GM19099 (cell line): ENCODE data around the gene C19orf47.

ENCODE experiments used
- POLR2A ChIP-seq: IDR thresholded peaks from 3 replicates; pipeline ENCODE4 v1.6.1; 2011; ENCODE audit warnings: low read depth; ENCODE audit not compliant: insufficient read length; ENCODE audit errors: extremely low read depth

C19orf47 gene

DNA sequence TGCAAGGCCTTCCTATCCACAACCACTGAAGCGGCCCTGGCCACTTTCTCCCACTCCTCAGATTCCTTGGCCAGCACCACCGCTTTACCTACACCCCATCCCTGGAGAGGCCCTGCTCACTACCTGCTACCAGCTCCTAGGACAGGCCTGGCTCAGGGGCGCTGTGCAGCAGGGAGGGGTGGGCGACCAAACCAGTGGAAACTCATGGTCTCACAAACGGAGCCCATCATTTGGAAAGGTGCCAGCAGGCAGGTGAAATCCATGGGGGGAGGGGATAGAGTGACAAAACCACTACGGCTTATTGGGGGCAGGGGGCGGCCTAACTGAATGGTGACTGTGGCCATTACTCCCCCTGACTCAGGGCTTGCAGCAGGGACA lies 27.6 kb downstream of the C19orf47 start:
- no peak for TF ChIP-seq POLR2A

DNA sequence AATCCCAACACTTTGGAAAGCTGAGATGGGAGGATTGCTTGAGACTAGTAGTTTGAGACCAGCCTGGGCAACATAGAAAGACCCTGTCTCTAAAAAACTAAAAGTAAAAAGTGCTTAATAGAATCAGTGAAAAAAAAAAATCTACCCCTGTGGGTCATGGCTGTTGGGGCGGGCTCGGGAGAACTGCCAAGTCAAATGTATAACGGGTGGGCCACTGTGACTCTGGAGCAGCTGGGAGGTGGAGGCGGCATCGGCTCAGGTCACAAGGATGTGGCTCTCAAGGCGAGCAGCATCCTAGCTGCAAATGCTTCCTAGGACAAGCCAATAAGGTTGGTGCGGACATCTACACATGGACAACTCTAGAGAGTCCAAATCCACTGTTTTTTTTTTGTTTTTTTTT lies 30.9 kb downstream of the C19orf47 start:
- no peak for TF ChIP-seq POLR2A

DNA sequence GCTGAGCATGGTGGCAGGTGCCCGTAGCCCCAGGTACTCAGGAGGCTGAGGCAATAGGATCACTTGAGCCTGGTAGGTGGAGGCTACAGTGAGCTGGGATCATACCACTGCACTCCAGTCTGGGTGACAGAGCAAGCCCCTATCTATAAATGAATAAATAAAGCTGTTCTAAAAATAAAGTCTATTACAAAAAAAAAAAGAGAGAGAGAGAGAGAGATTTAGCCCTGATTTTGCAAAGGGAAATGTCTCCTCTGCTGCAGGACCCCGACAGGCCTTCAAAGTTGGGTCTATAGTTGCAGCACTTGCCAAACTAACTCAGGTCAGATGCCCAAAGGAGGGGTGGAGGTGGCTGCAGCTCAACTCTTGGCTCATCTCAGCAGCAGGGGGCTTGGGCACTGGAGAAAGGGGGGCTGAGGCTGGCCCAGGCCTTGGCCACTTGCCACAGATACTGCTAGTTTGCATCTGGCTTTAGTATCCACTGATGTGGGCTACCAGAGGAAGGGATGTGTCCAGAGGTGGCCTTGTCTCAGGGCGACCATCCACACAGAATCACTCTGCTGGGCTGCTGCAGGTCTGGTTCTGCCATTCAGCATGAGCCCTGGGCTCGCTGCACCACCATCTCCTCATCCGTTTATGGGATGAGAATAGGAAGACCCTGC lies 32.3 kb downstream of the C19orf47 start:
- TF ChIP-seq POLR2A: no peak

- no peak for TF ChIP-seq POLR2A
Observed at GRCh38 chr19:40314656-40315055, 33.5 kb downstream of the C19orf47 start.

DNA sequence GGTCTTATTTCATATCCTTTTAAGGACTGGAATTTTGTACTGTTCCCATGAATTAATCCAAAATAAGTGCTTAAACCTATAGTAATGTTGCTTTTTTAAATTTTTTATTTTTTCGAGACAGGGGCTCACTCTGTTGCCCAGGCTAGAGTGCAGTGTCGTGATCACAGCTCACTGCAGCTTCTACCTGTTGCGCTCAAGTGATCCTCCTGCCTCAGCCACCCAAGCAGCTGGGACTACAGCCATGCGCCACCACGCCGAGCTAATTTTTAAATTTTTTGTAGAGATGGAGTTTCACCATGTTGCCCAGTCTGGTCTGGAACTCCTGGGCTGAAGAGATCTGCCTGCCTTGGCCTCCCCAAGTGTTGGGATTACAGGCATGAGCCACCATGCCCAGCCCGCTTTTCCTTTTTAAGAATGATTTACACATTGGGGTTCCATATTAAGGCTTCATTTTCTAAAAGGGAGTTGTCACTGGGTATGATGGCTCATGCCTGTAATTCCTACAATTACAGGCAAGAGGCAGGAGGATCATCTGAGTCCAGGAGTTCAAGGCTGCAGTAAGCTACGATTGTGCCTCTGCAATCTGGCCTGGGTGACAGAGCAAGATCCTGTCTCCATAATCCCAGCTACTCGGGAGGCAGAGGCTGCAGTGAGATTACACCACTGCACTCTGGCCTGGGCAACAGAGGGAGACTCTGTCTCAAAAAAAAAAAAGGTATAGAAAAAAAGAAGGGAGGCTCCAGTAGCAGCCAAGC lies 34.8 kb downstream of the C19orf47 start:
- no peak for TF ChIP-seq POLR2A

DNA sequence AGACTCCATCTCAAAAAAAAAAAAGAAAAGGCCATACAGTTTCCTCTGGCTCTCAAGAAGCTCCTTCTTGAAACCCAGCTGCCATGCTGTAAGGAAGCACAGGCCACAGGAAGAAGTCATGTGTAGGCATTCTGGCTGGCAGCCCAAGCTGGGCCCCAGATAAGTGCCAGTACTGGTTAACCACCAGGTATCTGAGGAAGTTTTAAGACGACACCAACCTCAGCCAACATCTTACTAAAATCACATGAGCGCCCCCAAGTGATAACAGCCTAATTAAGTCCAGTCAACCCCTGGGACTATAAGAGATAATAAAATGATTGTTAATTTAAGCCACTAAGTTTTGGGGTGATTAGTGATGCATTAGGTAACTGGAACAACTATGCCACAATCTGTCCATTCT lies 35.7 kb downstream of the C19orf47 start:
- no peak for TF ChIP-seq POLR2A

- no peak for TF ChIP-seq POLR2A
Observed at GRCh38 chr19:40309666-40310065, 38.5 kb downstream of the C19orf47 start.

DNA sequence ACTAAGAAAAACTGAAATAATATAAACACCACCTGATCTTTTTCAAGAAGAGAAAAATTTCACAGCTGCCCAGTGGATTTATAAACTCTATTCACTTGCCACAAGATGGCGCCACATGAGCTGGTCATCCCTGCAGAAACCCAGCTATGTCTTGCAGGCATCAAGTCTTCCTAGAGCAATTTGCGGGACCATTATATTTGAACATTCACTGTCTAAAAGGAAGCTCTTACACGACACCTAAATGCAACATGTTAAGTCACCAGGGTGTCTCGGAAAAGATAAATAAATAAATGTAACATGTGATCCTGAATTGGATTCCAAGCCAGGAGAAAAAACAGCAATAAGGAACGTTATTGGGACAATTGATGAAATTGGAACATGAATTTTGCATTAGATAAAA lies 42.8 kb downstream of the C19orf47 start:
- TF ChIP-seq POLR2A: no peak

DNA sequence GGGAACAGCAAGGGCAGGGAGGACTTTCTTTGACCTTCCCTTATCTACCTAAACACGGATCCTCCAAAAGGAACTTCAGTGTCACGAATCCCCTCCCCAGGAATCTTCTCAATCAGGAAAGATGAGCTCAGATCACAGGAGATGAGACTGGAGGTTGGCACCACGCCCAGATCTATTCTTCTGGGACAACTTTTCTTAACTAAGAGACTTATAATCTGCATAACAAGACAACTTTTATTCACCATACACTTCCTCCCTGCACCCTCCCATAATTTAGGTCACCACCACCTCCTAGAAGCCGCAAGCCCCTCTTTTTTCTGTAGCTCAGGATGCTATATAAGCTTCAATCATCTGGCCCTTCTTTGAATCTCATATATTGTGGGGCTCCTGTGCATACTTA lies 43.9 kb downstream of the C19orf47 start:
- no peak for TF ChIP-seq POLR2A

DNA sequence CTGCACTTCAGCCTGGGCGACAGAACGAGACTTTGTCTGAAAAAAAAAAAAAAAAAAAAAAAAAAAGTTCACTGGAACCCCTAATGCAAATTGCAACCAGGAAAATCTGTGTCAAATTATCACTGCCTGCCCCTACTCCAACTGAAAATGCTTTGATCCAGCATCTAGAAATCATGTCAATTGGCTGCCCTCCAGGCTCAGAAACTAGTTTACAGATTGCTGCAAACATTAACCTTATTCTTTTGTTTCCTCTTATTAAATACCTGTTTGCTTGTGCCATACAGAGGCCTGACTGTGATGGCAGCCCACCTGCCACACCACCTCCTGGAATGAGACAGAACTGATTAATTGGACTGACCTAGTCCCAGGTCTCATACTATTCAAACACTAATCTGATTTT lies 44.4 kb downstream of the C19orf47 start:
- no peak for TF ChIP-seq POLR2A

GRCh38 chr19:40302224-40303011 lies 45.8 kb downstream of the C19orf47 start:
- no peak for TF ChIP-seq POLR2A

DNA sequence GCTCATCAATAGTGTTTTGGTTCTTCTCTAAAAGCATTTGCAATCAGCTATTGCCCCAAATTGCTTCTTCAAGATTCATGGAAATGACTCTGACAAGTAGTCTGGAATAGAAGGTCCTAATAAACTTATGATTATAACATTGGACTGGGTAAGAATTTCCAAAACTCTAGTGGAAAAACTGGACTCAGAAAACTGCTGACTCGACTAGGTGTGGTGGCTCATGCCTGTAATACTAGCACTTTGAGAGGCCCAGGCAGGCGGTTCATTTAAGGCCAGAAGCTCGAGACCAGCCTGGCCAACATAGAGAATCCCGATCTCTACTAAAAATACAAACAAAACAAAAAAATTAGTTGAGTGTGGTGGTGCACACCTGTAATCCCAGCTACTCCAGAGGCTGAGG lies 47.5 kb downstream of the C19orf47 start:
- TF ChIP-seq POLR2A: no peak

DNA sequence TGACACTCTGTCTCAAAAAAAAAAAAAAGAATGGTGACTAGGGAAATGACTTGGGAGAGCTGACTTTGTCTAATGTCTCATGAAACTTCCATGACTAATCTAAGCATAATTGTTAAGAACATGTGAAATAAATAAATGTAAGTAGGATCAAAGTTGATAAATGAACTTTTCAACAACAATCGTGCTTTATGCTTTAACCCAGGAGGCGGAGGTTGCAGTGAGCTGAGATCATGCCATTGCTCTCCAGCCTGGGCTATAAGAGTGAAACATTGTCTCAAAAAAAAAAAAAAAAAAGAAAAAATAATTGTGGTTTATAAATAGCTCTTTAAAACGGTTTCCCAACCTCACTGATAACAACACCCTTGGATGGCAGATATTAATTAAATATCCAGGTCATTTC lies 50.2 kb downstream of the C19orf47 start:
- TF ChIP-seq POLR2A: no peak

DNA sequence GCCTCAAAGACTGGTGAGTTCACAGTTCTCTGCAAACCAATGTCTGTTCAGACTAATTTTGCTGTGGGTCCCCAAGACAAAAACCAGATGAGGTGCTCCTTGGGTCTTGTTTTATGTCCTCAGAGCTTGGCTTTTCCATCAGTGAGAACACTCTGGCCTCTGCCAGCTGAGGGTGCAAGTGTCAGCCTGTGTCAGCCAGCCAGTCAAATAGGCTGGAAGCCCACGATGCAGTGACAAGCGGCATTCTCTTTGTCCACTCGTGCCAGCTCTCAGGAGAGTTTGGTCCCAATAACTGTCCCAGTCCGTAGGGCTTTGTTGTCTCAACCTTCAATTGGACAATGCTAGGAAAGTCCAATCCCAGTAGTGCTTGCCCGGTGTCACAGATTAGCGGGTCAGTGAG lies 53.6 kb downstream of the C19orf47 start:
- no peak for TF ChIP-seq POLR2A

DNA sequence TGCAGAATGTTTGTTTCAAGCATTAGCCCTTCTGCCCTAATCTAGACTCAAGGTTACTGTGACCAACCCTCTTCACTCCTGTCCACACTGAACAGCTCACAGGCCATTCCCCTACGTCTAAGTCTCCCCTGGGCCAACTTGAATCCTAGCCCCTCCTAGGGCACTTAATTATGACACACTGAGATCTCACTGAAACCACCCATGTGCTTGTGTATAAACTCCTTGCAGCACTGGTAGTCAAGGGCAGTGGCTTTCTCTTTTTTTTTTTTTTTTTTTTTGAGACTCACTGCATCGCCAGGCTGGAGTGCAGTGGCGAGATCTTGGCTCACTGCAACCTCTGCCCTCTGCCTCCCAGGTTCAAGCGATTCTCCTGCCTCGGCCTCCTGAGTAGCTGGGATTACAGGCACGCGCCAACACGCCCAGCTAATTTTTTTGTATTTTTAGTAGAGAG lies 61.2 kb downstream of the C19orf47 start:
- no peak for TF ChIP-seq POLR2A

- no peak for TF ChIP-seq POLR2A
Observed at GRCh38 chr19:40286235-40286970, 61.8 kb downstream of the C19orf47 start.
